HCT116 (cell line): ENCODE results near the gene OR6C3. TPM values are rescaled to one million over a fixed set of nuclear protein-coding genes. Genes with fewer than 3 reads are reported as not detected.
"Not testable (repeated sequence)": the region's sequence is repeated elsewhere in the genome, so short reads cannot be mapped to it uniquely, and the experiment has no call there.

Experiments used
- ATAC-seq: fragments of 200-7000 bp; cut with Tn5 transposase; 2 replicates; pipeline ENCODE4 v1.9.1; 2020; ENCODE audit warnings: mild to moderate bottlenecking, moderate library complexity
- BruUV-seq: library from RNA; stranded (reverse); fragments of 400-500 nt; replicated peaks from 2 replicates; lab custom pipeline; 2021; lab: Mats Ljungman, UMichigan
- CTCF ChIA-PET: fragments of 300-600 bp; sonication (Branson Sonifier 250); formaldehyde crosslinking; loops from one replicate; lab custom pipeline; 2021; ENCODE audit warnings: antibody characterized with exemption; lab: Charles Lee
- POLR2A ChIA-PET: fragments of 300-600, 350-600 bp; sonication (Branson Sonifier 250); formaldehyde crosslinking; loops from one replicate; lab custom pipeline; 2021; ENCODE audit warnings: antibody characterized with exemption; lab: Charles Lee
- RAD21 ChIA-PET, 2 experiments: fragments of 300-600 bp; sonication (Branson Sonifier 250); formaldehyde crosslinking; loops; one replicate each; lab custom pipeline; 2023; ENCODE audit warnings: low total read pairs in 2 of 2; ENCODE audit not compliant: uncharacterized antibody in 2 of 2, unreplicated experiment in 2 of 2, low non-redundant PET in 1 of 2; lab: Charles Lee
- DNase-seq: peaks from one replicate; pipeline ENCODE4 v3.0.0-alpha.2; 2010; ENCODE audit warnings: low read depth, low spot score
- H2AFZ ChIP-seq: fragments of 200-600 bp; shearing (Covaris generic), sonication (generic); 2 replicates; pipeline ENCODE4 v1.6.1; 2017; ENCODE audit warnings: low read depth, mixed run types, mixed read lengths, antibody characterized with exemption, low read length; ENCODE audit not compliant: poor library complexity, severe bottlenecking
- H3K27ac ChIP-seq: 2 replicates; pipeline ENCODE4 v1.5.1; 2012; ENCODE audit warnings: low read depth, low read length
- H3K27me3 ChIP-seq: fragments of 200-600 bp; sonication (generic); 2 replicates; pipeline ENCODE4 v1.6.1; 2016; ENCODE audit warnings: mixed run types, low read length, mixed read lengths; ENCODE audit not compliant: insufficient read depth
- H3K36me3 ChIP-seq, 2 experiments: fragments of 200-500 bp in 1 of 2; fragments of 200-600 bp in 1 of 2; sonication (Bioruptor generic) in 1 of 2; sonication (generic) in 1 of 2; 2 replicates each; pipeline versions ENCODE4 v1.5.1 to v1.6.1; 2014 to 2016; ENCODE audit warnings: low read length in 2 of 2, inconsistent platforms in 1 of 2, mixed read lengths in 1 of 2, mixed run types in 1 of 2; ENCODE audit not compliant: insufficient read depth in 2 of 2, control insufficient read depth in 1 of 2
- H3K4me1 ChIP-seq, 2 experiments: fragments of 200-600 bp in 1 of 2; sonication (generic) in 1 of 2; 2 replicates each; pipeline versions ENCODE4 v1.5.1 to v1.6.1; 2012 to 2017; ENCODE audit warnings: low read length in 2 of 2, inconsistent platforms in 1 of 2, mild to moderate bottlenecking in 1 of 2, mixed read lengths in 1 of 2, mixed run types in 1 of 2, moderate library complexity in 1 of 2; ENCODE audit not compliant: insufficient read depth in 2 of 2, control insufficient read depth in 1 of 2
- H3K4me2 ChIP-seq: fragments of 200-600 bp; sonication (generic); 2 replicates; pipeline ENCODE4 v1.6.1; 2017; ENCODE audit warnings: mixed run types, low read length, mixed read lengths
- H3K4me3 ChIP-seq, 2 experiments: fragments of 200-600 bp in 1 of 2; sonication (generic) in 1 of 2; replicated peaks in 1 of 2; 2 replicates each; pipeline ENCODE4 v1.5.1; 2011 to 2016; ENCODE audit warnings: low read length in 2 of 2, control low read depth in 1 of 2, low read depth in 1 of 2, mild to moderate bottlenecking in 1 of 2, mixed read lengths in 1 of 2, mixed run types in 1 of 2
- H3K79me2 ChIP-seq: fragments of 200-600 bp; sonication (generic); 2 replicates; pipeline ENCODE4 v1.6.1; 2017; ENCODE audit warnings: mild to moderate bottlenecking, mixed run types, low read length, moderate library complexity, mixed read lengths; ENCODE audit not compliant: insufficient read depth
- H3K9ac ChIP-seq: fragments of 200-600 bp; sonication (generic); 2 replicates; pipeline ENCODE4 v1.6.1; 2016; ENCODE audit warnings: low read length, mixed read lengths
- H3K9me2 ChIP-seq: fragments of 200-600 bp; sonication (generic), shearing (Covaris generic); 2 replicates; pipeline ENCODE4 v1.6.1; 2017; ENCODE audit warnings: mixed run types, mild to moderate bottlenecking, moderate library complexity; ENCODE audit not compliant: insufficient read depth
- H3K9me3 ChIP-seq, 2 experiments: fragments of 200-500 bp in 1 of 2; fragments of 200-600 bp in 1 of 2; sonication (Bioruptor generic) in 1 of 2; sonication (generic) in 1 of 2; 2 replicates each; pipeline ENCODE4 v1.6.1; 2014 to 2017; ENCODE audit warnings: low read length in 2 of 2, mixed read lengths in 2 of 2, inconsistent platforms in 1 of 2, low read depth in 1 of 2, mild to moderate bottlenecking in 1 of 2, mixed run types in 1 of 2, moderate library complexity in 1 of 2; ENCODE audit not compliant: control insufficient read depth in 1 of 2, insufficient read depth in 1 of 2
- H4K20me1 ChIP-seq: fragments of 200-600 bp; sonication (generic), shearing (Covaris generic); 2 replicates; pipeline ENCODE4 v1.6.1; 2017; ENCODE audit warnings: mixed run types, mild to moderate bottlenecking, moderate library complexity; ENCODE audit not compliant: insufficient read depth
- CEBPB ChIP-seq: IDR thresholded peaks from 2 replicates; pipeline ENCODE4 v1.6.1; 2012; ENCODE audit warnings: low read depth
- EZH2 ChIP-seq: fragments of 200-600 bp; sonication (generic); IDR thresholded peaks from 2 replicates; pipeline ENCODE4 v1.6.1; 2017; ENCODE audit warnings: antibody characterized with exemption, mixed run types
- FOSL1 ChIP-seq: IDR thresholded peaks from 2 replicates; pipeline ENCODE4 v1.6.1; 2012; ENCODE audit warnings: low read depth
- POLR2A ChIP-seq: IDR thresholded peaks from 2 replicates; pipeline ENCODE4 v1.7.0; 2011; ENCODE audit warnings: borderline replicate concordance; ENCODE audit not compliant: insufficient read depth, insufficient read length; ENCODE audit errors: extremely low read depth
- RAD21 ChIP-seq: IDR thresholded peaks from 2 replicates; pipeline ENCODE4 v1.6.1; 2012; ENCODE audit warnings: low read depth, mild to moderate bottlenecking
- SIN3A ChIP-seq: IDR thresholded peaks from 2 replicates; pipeline ENCODE4 v1.6.1; 2012; ENCODE audit warnings: low read depth
- SP1 ChIP-seq: IDR thresholded peaks from 2 replicates; pipeline ENCODE4 v1.6.1; 2012; ENCODE audit warnings: low read depth
- YY1 ChIP-seq: IDR thresholded peaks from 2 replicates; pipeline ENCODE4 v1.6.1; 2011; ENCODE audit warnings: low read length, low read depth, moderate library complexity, mild to moderate bottlenecking; ENCODE audit not compliant: insufficient replicate concordance; ENCODE audit errors: extremely low read depth
- ZFX ChIP-seq: fragments of 450-650 bp; IDR thresholded peaks from 2 replicates; pipeline ENCODE4 v1.6.1; 2017
- ZNF274 ChIP-seq: fragments of 200-500 bp; sonication (Bioruptor generic); IDR thresholded peaks from 2 replicates; pipeline ENCODE4 v1.6.1; 2014; ENCODE audit warnings: mild to moderate bottlenecking, low read depth, low read length, inconsistent platforms
- intact Hi-C: fragments of 100-400 bp; cut with micrococcal nuclease; formaldehyde crosslinking; loops from 2 replicates; pipeline ENCODE4 v1.10.0; 2022
- total RNA-seq: library from RNA; stranded (reverse); gene quantifications from one replicate; pipeline ENCODE4 v1.2.1, GENCODE V29; 2021; ENCODE audit not compliant: unreplicated experiment
- TF ChIP-seq, protein P1 (sequence below): IDR thresholded peaks from 2 replicates; pipeline ENCODE4 v1.6.1; 2012
- TF ChIP-seq, protein P2 (sequence below), 3 experiments: fragments of 200-600 bp in 1 of 3; sonication (generic) in 1 of 3; IDR thresholded peaks in 2 of 3; conservative IDR thresholded peaks in 1 of 3; 2 replicates each; pipeline ENCODE4 v1.5.1; 2012 to 2017; ENCODE audit warnings: low read depth in 2 of 3, low read length in 2 of 3, antibody characterized with exemption in 1 of 3, borderline replicate concordance in 1 of 3, control low read depth in 1 of 3, mild to moderate bottlenecking in 1 of 3, mixed read lengths in 1 of 3, mixed run types in 1 of 3, moderate library complexity in 1 of 3; ENCODE audit not compliant: insufficient read depth in 1 of 3
- TF ChIP-seq, protein P3 (sequence below): IDR thresholded peaks from 2 replicates; pipeline ENCODE4 v1.6.1; 2011; ENCODE audit warnings: mild to moderate bottlenecking, low read length, moderate library complexity; ENCODE audit not compliant: insufficient replicate concordance; ENCODE audit errors: extremely low read depth

The OR6C3 gene
- total RNA-seq, 1 experiment from 2014 or later, result not detected

DNA sequence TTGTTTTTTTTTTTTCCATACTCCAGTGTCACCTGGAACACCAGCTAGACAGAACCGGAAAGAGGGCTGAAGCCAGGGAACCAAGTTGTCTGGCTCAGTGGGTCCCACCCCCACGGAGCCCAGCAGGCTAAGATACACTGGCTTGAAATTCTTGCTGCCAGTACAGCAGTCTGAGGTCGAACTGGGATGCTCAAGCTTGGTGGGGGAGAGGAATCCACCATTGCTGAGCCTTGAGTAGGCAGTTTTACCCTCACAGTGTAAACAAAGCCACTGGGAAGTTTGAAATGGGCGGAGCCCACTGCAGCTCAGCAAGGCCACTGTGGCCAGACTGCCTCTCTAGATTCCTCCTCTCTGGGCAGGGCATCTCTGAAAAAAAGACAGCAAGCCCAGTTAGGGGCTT is 24.8 kb downstream of the OR6C3 start:
- RAD21 ChIA-PET, DNase-seq, H3K4me1 ChIP-seq, H3K4me3 ChIP-seq, BruUV-seq, intact Hi-C loops, H3K9ac ChIP-seq, POLR2A ChIA-PET, CTCF ChIA-PET, H3K79me2 ChIP-seq, H3K4me2 ChIP-seq, ATAC-seq, H4K20me1 ChIP-seq, H3K9me3 ChIP-seq, H3K36me3 ChIP-seq, H3K9me2 ChIP-seq, H2AFZ ChIP-seq, H3K27ac ChIP-seq, H3K27me3 ChIP-seq: not testable (repeated sequence)

DNA sequence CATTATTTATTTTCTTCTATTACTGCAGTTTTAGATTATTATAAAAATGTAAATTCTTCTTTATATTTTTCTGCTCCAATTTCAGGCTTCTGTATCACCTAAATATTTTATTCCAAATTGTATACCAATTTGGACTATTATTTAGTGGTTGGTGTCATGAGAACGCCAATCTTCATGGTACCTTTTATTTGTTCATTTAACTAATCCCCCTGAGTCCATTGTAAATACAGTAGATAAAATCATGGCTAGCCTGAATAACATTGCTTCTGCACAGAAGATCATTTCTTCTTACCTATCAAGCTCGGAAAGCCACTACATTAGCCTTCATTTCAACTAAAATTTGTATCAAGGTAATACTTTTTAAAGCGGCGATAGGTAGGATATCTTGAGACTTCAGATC is 32.1 kb downstream of the OR6C3 start, which contains the start of gene OR6C75:
OR6C75 (plus strand) TSS at position 301 of the 400 bp plus-strand sequence. CDS start 2,136 bp downstream, outside the sequence.
- ATAC-seq, result no peak
- TF ChIP-seq FOSL1 (no peak), EZH2 (no peak), POLR2A (no peak), SP1 (no peak), SIN3A (no peak), ZNF274 (no peak), RAD21 (no peak), YY1 (no peak), ZFX (no peak), CEBPB (no peak)
- TF ChIP-seq, protein P1, sequence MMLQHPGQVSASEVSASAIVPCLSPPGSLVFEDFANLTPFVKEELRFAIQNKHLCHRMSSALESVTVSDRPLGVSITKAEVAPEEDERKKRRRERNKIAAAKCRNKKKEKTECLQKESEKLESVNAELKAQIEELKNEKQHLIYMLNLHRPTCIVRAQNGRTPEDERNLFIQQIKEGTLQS, result no peak
- TF ChIP-seq, protein P2, sequence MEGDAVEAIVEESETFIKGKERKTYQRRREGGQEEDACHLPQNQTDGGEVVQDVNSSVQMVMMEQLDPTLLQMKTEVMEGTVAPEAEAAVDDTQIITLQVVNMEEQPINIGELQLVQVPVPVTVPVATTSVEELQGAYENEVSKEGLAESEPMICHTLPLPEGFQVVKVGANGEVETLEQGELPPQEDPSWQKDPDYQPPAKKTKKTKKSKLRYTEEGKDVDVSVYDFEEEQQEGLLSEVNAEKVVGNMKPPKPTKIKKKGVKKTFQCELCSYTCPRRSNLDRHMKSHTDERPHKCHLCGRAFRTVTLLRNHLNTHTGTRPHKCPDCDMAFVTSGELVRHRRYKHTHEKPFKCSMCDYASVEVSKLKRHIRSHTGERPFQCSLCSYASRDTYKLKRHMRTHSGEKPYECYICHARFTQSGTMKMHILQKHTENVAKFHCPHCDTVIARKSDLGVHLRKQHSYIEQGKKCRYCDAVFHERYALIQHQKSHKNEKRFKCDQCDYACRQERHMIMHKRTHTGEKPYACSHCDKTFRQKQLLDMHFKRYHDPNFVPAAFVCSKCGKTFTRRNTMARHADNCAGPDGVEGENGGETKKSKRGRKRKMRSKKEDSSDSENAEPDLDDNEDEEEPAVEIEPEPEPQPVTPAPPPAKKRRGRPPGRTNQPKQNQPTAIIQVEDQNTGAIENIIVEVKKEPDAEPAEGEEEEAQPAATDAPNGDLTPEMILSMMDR (IDR thresholded peaks at IDR 0.05 in 2 of 3, conservative IDR thresholded peaks at IDR 0.05 in 1 of 3; ENCODE audit: borderline replicate concordance in 1 of 3, insufficient read depth in 1 of 3, low read depth in 2 of 3, low read length in 2 of 3), result no peak
- TF ChIP-seq, protein P3, sequence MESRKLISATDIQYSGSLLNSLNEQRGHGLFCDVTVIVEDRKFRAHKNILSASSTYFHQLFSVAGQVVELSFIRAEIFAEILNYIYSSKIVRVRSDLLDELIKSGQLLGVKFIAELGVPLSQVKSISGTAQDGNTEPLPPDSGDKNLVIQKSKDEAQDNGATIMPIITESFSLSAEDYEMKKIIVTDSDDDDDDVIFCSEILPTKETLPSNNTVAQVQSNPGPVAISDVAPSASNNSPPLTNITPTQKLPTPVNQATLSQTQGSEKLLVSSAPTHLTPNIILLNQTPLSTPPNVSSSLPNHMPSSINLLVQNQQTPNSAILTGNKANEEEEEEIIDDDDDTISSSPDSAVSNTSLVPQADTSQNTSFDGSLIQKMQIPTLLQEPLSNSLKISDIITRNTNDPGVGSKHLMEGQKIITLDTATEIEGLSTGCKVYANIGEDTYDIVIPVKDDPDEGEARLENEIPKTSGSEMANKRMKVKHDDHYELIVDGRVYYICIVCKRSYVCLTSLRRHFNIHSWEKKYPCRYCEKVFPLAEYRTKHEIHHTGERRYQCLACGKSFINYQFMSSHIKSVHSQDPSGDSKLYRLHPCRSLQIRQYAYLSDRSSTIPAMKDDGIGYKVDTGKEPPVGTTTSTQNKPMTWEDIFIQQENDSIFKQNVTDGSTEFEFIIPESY, result no peak
- TF ChIP-seq, all 23 proteins: peak for 0
- intact Hi-C loops, result no loop called here

More for the DNA sequence above, 32.1 kb downstream of the OR6C3 start, which contains the start of gene OR6C75:
- Histone ChIP-seq H3K9me3 (no peaks in the 10 kb centered on the region), H2AFZ (no peak within 1 kb of the TSS), H3K9me2 (no peaks in the 10 kb centered on the region), H3K27ac (no peak within 1 kb of the TSS), H3K79me2 (no peaks in the 10 kb centered on the region), H3K4me1 (no peaks in the 10 kb centered on the region), H3K27me3 (peaks cover 17% of the 10 kb centered on the region), H3K36me3 (no peaks in the 10 kb centered on the region), H3K4me2 (no peak within 1 kb of the TSS), H3K9ac (no peak within 1 kb of the TSS), H3K4me3 (no peak within 1 kb of the TSS), H4K20me1 (no peaks in the 10 kb centered on the region)
- no TSS peak for BruUV-seq
- RAD21 ChIA-PET, result no interaction called here
- CTCF ChIA-PET, result no interaction called here
- no peak for DNase-seq
- POLR2A ChIA-PET, result no interaction called here
